HG03571 (cell line): Measurements from ENCODE around the gene DNAH7.
"Not testable (repeated sequence)": the region's sequence is repeated elsewhere in the genome, so short reads cannot be mapped to it uniquely, and the experiment has no call there.

ENCODE experiments used
- ATAC-seq: cut with Tn5 transposase; IDR thresholded peaks from one replicate; pipeline ENCODE4 v1.9.1; 2021; ENCODE audit not compliant: unreplicated experiment

Gene DNAH7

DNA sequence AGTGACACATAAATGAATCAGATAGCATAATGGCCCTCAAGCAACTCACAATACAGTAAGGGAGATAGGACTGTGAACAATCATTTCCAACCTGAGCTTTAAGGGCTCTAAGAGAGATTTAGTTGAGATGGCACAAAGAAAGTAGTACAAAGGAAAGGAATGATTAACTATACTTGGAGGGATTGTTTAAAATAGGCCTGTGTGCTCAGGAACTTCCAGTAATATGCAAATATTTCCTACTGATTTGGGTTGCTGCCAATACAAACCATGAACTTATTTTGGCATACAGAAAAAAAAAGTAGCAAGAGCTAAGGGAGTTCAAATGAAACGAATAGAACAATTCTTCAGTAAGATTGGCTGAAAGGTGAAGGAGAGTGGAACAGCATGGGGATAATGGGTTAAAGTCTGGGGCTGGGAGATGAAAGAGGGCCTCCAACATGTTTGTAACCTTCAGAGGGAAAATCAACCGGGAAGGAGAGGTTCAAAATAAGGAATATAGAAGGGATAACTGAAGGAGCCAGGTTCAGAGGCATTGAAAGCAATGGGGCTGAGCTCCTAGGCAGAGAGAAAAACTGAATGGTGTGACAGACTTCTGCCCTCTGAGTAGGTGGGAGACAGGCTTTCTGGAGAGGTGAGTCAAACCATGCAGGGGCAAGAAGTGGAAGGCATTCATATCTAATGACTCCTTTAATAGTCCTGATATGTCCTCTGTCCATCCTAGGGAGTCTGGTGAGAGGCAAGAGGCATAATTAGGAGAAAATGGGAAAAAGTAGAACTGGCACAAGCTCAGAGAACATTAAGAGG is 83.5 kb downstream of the DNAH7 start:
- ATAC-seq = no peak

DNA sequence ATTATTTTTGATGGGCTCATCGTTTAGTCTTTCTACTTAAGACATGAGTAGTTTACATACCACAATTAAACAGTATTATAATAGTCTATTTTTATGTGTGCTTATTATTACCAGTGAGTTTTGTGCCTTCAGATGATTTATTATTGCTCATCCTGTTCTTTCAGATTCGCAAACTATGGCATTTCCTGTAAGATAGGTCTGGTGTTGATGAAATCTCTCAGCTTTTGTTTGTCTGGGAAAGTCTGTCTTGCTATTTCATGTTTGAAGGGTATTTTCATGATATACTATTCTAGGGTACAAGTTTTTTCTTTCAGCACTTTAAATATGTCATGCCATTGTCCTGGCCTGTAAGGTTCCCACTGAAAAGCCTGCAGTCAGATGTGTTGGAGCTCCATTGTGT is 101.3 kb downstream of the DNAH7 start:
- no peak for ATAC-seq

DNA sequence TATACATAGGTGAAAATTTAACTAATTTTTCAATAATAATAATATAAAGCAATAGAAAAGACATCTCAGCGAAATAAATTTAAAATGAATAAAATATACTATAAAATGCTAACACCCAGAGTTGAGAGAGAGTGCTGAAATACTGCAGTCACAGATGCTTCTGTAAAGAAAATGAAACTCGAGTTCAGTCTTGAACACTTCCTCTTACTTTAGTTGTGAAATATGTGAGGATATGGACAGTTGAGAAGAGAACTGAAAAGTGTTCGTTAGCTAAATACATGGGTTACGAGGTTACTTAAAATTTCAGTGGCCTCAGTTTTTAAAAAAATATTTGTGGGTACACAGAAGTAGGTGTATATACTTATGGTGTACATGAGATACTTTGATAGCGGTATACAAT is 106.8 kb downstream of the DNAH7 start:
- ATAC-seq = no peak

- no peak for ATAC-seq
Measured at GRCh38 chr2:195959341-195959740, 109.3 kb downstream of the DNAH7 start.

DNA sequence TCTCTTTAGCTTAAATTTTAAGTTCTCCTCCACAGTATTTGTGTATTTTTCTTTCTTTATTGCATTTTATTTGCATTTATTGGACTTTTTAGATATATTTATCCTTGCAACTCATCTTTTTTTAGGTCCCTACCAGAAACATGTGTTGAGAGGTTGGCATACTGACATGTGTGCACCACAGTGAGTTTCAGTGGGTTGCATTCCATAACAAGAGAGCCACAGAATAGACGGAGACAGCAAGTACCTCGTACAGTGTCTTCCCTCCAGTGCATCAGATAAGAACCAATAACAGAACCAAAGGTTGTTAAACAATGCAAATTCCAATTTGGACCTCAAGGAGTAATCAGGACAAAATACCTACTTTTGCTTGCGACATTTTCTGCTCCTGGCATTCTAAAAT is 111.9 kb downstream of the DNAH7 start:
- no peak for ATAC-seq

DNA sequence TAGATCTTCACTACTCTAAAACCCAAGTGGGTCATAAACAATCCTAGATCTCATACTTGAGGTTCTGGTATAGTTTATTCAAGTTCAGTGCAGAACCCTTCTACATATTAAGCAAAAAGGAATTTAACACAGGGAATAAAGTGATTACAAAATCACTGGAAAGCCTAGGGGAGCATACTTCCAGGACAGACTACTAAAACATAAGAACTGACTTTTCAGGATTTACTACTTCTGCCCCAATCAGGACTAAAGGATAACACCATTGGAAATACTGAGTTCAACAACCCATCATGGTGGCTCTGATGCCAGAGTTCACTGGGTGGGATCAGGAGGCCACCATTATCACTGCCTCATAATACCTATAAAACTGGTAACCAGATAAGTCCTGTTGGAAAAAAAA is 123.6 kb downstream of the DNAH7 start:
- no peak for ATAC-seq

DNA sequence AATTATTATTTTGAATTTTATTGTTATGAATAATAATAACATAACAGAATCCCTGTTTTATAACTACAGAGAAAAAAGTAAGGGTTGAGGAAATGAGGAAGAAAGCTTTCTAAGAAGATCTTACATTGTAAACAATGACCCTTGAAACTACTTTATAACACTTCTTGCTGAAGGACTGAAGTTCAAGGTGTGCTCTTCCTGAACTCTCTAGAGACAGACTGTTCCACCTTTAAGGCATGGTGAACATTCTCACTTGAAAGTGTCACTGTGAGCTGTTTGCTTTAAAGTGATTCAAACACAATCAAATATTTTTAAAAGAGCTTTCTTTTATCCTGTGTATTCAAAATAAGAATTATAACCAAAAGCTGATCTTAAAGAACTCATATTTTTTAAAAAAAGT is 131.5 kb downstream of the DNAH7 start:
- no peak for ATAC-seq

- ATAC-seq = no peak
Measured at GRCh38 chr2:195934484-195934883, 134.2 kb downstream of the DNAH7 start.

DNA sequence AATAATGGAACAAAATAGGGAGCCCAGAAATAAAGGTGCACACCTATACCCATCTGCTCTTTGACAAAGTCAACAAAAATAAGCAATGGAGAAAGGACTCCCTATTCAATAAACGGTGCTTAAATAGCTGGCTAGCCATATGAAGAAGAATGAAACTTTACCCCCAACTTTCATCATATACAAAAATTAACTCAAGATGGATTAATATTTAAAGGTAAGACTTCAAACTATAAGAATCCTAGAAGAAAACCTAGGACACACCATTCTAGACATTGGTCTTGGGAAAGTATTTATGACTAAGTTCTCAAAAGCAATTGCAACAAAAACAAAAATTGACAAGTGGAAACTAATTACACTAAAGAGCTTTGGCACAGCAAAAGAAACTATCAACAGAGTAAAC is 139.1 kb downstream of the DNAH7 start:
- no peak for ATAC-seq

GRCh38 chr2:195925120-195925519 is 143.5 kb downstream of the DNAH7 start:
- ATAC-seq = no peak

DNA sequence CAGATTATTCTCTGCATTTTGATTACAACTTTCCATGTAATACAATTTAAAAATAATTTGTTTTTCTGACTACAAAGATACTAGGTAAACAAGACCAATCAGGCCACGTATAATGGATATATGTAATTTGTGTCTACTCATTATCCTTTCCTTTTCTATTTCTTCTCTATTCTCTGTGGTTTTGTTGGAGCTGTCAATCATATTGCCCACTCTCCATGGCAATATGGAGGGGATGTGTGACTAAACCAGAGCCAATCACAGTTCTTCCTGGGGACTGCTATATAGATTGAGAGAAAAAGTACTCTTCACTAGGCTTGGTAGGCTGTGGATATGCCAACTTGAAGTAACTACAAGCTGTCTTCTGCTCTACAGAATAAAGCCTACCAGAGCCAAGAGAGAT is 144.7 kb downstream of the DNAH7 start:
- ATAC-seq = no peak

GRCh38 chr2:195917021-195917600 is 151.5 kb downstream of the DNAH7 start:
- ATAC-seq = not testable (repeated sequence)

DNA sequence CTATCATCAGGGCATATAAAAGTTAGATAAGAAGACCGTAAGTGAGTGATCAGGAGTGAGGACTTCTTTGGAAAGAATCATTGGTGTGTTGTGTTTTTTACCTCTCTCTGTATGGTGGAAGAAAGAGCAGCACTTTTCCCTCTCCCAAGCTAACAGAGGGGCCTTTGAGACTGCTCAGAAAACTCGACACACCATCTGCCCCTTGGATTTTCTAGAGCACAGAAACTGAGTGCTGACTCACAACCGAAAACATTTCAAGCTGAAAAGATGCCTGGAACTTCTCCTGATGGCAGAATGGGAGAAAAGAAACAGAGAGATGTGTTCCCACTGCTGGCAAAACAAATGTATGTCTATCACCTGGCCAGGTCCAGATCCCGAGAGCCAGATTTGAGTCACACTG is 156.6 kb downstream of the DNAH7 start:
- ATAC-seq = no peak

- ATAC-seq = no peak
Measured at GRCh38 chr2:195910570-195910969, 158.1 kb downstream of the DNAH7 start.

DNA sequence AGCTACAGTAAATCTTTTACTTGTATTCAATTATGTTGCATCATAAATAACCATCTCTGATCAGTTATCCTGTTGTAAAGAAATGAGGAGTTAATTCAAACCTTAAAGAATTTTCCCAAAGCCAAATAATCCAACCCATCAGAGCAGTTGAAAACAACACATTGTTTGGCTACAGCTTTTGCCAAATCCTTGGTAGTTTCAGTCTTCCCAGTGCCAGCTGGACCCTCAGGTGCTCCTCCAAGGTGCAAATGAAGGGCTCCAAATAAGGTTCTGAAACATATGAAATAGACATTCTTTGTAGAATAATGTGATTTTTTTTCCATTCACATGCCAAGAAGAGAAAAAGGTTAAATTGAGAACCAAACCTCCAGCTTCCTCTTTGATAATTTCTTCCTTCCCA is 158.7 kb downstream of the DNAH7 start:
- no peak for ATAC-seq

DNA sequence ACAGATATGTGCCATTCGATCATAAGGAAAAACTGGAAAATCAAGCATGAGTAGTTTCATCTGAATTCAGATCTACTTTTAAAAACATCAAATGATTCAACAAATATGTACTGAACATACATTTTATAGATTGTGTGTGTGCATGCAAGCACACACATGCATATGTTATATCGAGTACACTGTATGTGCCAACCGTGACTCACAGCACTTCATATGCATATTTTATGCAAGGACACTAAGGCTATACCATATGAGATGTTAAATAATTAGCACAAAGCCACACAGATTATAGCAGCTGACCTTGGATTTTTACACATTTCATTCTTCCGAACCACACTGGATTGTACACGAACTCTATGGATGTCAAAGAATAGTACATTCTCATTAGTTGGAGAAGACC is 161.2 kb downstream of the DNAH7 start:
- ATAC-seq = no peak

GRCh38 chr2:195903956-195904355 is 164.7 kb downstream of the DNAH7 start:
- no peak for ATAC-seq

DNA sequence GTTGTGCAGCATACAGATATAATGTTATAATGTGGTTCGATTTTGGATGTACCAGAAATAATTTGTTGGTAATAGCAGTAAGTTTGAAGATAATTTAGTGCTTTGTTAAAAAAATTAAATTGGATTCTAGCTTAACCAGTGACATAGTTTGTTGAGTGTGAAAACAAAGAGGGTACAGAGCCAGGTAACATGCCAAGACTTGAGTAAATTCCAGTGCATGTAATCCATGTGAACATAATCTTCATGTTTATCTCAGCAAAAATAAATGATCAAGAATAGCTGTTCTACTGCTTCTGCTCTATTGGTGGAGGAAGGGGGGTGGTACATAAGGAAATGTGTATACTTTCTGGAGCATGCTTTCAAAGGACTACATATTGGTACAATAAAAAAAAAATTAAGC is 165.8 kb downstream of the DNAH7 start:
- ATAC-seq = no peak

DNA sequence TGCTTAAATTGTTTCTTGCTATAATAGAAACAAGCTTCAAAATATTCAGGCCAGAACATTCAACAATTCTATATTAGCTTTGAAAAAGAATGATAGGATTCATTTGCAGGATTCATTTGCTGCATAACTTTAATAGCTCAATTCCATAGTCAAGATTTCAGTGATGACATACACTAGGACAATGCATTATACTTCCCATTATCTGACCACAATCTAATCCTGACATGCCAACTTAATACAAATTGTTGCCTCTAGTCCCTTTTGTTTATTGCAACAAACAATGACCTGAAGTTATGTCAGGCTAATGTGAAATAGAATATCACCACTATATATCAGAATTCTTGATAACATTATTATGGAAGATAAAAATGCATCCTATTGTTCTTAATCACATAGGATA is 169.4 kb downstream of the DNAH7 start:
- ATAC-seq = no peak

GRCh38 chr2:195898505-195899191 is 170.0 kb downstream of the DNAH7 start:
- no peak for ATAC-seq

DNA sequence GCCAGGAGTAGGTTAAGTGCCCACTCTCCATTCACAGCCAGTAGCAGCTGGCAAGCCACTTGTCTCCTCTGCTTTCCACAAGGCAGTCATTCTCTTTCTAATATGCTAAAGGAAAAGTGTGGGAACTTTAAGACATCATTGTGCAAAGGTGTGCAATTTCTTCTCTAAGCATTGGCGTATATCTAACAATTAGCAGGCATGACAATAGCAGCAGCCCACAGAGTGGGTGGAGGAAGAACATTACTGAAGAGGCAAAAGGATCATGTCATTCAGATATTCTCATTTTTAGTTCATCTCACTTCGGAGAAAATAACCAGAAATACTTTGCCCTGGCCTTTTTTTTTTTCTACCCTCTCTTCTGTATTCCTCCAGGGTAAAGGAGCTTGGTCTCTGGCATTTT is 177.6 kb downstream of the DNAH7 start:
- ATAC-seq = no peak

DNA sequence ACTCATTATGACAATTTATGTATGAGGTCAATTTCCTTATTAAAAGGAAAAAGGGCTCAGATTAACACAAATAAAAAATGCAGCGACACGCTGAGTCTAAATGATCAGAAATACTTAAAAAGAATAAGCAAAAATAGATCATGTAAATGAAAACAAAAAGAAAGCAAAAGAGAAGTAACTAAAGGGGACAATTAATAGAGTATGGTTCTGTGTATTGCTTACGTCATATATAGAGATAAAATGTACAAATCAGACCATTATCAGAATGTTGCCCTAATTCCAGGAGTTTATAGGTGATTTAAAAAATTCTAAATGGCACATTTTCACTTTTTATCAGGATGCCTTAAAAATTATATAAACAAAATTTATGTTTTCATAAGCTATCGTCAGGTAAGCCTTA is 189.5 kb downstream of the DNAH7 start:
- ATAC-seq = no peak
